ENCODE results near the gene WHRN.

WHRN gene

GRCh38 chr9:114446672-114447450 lies 58.4 kb downstream of the WHRN start:
- no peak for DNase-seq

- no peak for DNase-seq
These were observed 59.2 kb downstream of the WHRN start for GRCh38 chr9:114446036-114446435.

- no peak for DNase-seq
These were observed 59.7 kb downstream of the WHRN start for GRCh38 chr9:114445616-114446015.

DNA sequence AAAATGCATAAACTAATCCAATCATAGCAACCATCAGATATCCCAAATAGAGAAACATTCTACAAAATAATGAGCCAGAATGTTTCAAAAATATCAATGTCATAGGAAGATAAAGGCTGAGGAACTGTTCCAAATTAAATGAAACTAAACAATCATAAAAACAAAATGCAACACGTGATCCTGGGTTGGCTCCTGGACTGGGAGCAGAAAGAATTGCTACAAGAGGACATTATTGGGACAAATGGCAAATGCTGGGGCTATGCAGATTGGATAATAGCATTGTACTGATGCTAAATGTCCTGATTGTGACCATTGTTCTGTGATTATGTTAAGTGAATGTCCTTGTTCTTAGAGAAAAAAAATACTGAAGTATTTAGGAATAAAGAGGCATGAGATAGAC lies 63.3 kb downstream of the WHRN start:
- no peak for DNase-seq

- no peak for DNase-seq
These were observed 67.8 kb downstream of the WHRN start for GRCh38 chr9:114437401-114437893.

DNA sequence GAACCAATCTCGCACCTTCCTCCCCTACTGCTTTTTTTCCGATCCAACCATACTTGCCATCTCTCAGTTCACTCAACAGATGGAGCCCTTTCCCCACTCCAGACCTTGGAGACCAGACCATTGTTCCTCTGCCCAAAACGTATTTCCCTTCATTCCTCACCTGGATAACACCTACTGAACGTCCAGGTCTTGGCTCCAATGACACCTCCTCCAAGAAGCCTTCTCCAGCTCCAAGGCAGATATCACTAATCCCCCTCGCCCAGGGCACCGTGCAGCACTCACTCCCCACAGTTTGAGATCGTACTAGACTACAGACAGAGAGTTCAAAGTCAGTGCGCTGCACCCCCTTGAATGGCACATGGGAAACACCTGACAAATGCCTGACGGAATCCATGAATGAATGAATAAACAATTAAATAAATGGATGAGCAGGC lies 70.4 kb downstream of the WHRN start:
- no peak for DNase-seq

GRCh38 chr9:114433720-114434255 lies 71.5 kb downstream of the WHRN start:
- no peak for DNase-seq

DNA sequence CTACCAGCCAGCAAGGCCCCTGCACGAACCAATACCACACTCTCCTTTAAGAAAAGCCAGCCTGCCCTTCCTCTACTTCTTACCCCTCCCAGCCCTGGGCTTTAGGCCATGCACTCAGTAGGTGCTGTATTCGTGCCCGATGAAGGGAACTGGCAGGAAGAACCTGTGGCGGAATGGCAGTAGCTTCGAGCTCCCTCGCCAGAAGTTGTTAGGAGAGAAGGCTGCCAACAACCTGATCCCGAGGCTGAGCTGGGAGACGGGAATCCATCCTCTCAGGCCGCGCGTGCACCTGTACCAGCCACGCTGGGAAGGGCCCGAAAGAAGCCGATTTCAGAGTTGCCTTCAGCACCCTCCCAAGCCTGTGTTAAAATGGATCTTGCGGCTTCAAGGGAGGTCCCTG lies 72.2 kb downstream of the WHRN start:
- no peak for DNase-seq

DNA sequence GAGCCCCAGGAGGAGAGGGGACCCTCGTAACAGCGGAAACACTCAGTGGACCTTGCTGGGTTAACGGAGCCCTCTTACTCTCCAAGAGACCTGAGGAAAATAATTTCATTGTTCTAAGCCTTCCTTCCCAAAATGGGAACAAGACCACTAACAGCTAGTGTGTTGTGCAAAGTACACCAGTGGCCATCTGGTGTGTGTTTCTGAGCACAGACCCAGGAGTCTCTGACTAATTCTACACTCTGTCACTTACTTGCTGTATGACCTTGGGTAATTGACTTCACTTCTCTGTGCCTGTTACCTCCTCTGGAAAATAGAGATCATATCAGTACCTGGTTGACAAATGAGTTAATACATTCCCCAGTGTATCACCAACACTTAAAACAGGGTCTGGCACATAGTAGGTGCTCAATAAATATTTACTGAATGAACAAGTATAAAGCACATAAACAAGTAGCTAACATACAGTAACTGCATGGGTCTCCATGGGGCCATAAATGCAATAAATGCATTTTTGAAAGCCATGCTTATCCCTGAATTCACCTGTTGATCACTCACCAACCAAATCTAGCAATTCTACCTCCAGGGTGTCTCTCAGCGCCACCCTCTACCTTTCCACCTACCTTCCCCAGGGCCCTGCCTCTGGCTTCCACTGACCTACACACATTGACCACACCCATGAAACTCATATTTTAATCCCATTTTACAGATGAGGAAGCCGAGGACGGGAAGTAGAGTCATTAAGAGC lies 72.8 kb downstream of the WHRN start:
- no peak for DNase-seq

DNA sequence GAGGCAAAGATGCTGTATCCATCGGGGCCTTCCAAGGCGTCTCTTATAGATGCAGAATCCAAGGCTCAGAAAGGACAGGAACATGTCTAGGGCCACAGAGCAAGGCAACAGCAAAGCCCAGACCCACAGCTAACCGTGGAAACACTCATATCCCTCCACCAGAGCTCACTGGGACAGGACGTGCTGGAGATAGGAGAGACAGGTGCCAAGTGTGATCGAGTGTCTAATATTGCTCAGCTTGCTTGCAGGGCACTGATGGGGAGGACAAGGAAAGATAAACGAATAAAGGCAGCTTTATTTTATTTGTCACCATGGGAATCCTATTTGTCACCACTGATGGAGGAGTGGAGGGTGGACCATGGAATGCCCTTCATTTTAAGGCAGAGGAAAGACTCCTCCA lies 73.5 kb downstream of the WHRN start:
- DNase-seq = no peak

- peak; percentile 1 for DNase-seq
These were observed 74.3 kb downstream of the WHRN start for GRCh38 chr9:114431003-114431402.

DNA sequence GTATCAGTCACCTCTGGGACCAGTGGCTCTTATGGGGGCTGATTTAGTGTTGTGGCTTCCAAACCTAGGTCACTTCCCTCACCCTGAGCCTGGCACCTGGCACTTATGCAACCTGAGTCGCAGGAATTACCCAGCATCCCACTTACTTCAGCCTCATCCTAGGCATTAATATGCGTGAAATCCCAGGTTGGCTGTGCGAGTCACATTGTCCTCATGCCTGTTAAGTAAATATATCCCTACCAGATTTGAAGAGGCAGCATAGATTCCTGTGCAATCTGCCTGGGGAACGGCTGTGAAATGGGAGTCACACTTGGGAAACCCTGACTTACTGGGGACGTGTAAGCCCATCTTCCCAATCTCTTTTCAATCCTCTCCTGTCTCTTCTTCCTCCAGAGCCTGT lies 74.8 kb downstream of the WHRN start:
- no peak for DNase-seq

DNA sequence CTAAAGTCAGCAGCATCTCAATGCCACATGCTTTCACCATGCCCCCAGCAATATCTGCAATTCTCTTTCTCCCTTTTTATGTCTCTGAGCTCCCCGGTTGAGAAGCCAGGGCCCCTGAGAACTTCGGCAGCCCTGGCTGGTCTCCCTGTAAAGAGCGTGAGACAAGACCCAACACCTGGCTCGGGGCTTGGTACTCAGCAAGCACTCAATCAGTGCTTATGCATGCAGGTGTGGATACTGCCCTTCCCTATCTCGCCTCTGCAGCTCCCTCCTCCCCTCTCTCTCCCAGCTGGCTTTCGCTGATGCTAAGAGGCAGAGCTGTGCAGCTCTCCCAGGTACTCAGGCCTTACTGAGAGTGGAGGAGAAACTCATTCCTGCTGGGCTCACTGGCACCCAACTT lies 75.8 kb downstream of the WHRN start:
- DNase-seq = no peak

GRCh38 chr9:114428466-114428865 lies 76.8 kb downstream of the WHRN start:
- DNase-seq = no peak

GRCh38 chr9:114427644-114428043 lies 77.6 kb downstream of the WHRN start:
- no peak for DNase-seq

- DNase-seq = no peak
These were observed 79.0 kb downstream of the WHRN start for GRCh38 chr9:114426046-114426948.

DNA sequence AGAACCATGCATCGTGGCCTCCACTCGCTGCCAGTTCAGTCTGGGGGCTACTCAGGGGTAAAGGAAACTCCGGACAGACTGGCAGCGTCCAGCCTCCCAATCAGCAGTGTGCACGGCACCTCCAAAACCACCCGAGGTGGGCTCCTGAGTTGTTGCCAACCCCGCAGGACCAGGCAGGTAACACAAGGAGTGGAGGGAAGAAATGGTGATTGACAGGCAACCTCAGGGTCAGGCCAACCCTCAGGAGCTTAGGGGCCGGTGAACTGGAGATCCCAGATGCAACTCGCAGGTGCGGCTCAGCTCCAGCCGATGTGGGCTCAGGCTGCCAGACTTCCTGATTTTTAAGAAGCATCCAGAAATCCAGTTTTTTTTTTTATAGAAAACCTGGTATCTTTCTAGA lies 80.1 kb downstream of the WHRN start:
- DNase-seq = no peak

DNA sequence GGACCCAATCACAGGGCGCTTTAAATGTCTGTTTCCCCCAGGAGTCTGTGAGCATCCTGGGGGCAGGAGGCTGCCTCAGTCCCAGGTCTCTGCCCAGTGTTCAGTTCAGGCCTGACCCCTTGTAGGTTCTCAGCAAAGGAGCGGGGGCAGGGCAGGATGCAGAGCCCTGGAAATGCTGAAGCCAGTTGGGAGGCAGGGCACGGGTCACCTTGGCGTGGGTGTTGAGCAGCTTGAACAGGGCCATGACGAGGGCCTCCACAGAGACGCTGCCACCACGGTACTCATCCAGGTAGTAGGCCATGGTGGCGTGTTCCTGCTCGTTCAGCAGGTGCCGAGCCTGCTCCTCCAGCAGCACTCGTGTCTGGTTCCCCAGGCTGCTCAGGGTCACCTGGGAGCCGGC lies 81.1 kb downstream of the WHRN start:
- no peak for DNase-seq

- DNase-seq = no peak
These were observed 82.1 kb downstream of the WHRN start for GRCh38 chr9:114423181-114423580.

GRCh38 chr9:114421147-114421546 lies 84.1 kb downstream of the WHRN start:
- DNase-seq = no peak

DNA sequence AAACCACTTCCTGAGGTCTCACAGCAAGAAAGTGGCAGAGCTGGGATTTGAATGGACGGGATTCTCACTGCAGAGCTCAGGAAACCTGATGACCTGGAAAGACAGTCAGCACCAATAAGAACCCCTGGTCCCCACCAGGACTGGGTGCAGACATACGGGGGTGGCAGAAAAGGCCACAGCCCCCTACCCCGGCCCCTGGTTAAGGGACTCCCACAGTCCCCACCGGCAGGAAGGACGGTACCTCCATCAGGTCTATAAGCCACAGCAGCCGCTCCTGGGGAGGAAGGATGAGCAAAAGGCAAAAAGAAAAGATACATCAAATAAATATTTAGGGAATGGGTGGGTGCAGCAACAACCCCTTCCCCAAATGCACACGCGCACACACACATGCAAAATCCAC lies 85.5 kb downstream of the WHRN start:
- DNase-seq = no peak

DNA sequence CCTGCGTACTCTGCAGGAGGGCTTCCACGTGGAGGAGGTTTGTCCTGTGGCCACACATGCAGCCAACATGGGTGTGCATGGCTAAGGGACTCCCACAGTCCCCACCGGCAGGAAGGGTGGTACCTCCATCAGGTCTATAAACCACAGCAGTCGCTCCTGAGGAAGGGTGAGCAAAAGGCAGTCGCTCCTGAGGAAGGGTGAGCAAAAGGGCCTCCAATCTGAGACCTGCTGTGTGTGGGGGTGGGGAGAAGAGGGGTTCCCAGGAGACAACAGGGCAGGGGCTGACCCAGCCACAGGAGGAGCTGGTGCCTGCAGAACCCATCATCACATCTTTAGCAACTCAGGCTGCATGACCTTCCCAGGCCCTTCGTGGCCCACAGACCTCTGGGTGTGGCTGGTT lies 87.2 kb downstream of the WHRN start:
- no peak for DNase-seq

DNA sequence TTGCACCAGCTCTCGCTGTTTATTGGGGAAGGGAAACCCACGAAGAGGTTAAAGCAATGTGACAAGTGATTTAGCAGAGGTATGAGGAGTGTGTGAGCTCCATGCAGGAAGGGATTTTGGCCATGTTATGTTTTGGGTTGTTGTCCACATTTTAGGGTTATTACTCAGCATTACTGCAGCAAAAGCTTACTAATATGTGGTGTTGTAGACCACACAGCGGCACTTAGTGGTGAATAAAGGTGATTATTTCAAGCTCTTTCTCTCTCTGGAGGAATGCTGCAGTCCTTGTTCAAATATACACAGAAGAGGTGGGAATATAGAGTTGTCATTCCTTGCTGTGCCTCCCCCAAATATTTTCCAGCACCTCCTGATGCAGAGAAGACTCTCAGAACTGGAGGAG lies 87.8 kb downstream of the WHRN start:
- no peak for DNase-seq
